ENCODE results near the gene MPST.

- TF ChIP-seq, protein P1, sequence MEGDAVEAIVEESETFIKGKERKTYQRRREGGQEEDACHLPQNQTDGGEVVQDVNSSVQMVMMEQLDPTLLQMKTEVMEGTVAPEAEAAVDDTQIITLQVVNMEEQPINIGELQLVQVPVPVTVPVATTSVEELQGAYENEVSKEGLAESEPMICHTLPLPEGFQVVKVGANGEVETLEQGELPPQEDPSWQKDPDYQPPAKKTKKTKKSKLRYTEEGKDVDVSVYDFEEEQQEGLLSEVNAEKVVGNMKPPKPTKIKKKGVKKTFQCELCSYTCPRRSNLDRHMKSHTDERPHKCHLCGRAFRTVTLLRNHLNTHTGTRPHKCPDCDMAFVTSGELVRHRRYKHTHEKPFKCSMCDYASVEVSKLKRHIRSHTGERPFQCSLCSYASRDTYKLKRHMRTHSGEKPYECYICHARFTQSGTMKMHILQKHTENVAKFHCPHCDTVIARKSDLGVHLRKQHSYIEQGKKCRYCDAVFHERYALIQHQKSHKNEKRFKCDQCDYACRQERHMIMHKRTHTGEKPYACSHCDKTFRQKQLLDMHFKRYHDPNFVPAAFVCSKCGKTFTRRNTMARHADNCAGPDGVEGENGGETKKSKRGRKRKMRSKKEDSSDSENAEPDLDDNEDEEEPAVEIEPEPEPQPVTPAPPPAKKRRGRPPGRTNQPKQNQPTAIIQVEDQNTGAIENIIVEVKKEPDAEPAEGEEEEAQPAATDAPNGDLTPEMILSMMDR (IDR thresholded peaks at IDR 0.05), result no peak
- TF ChIP-seq POLR2A (IDR thresholded peaks at IDR 0.05), result no peak
Observed at GRCh38 chr22:37024339-37025157, 5.0 kb downstream of the MPST start.
